HepG2 (cell line): ENCODE measurements around the gene ZNF207. TPM values are rescaled to one million over a fixed set of nuclear protein-coding genes. Genes with fewer than 3 reads are reported as not detected.

ENCODE experiments used
- ATAC-seq: fragments of 200-7000 bp; cut with Tn5 transposase; 3 replicates; pipeline ENCODE4 v1.9.1; 2020; ENCODE audit warnings: mild to moderate bottlenecking, moderate library complexity
- BruUV-seq: library from RNA; stranded (reverse); fragments of 400-500 nt; replicated peaks from 2 replicates; lab custom pipeline; 2021; lab: Mats Ljungman, UMichigan
- CTCF ChIA-PET: fragments of 300-600 bp; formaldehyde crosslinking; extraction: SDS; loops from one replicate; lab custom pipeline; 2021; ENCODE audit warnings: low total read pairs, inconsistent platforms, low intra/inter-chr PET ratio; lab: Yijun Ruan, JAX
- POLR2A ChIA-PET: fragments of 350-600 bp; sonication (Branson Sonifier 250); formaldehyde crosslinking; loops from one replicate; lab custom pipeline; 2020; ENCODE audit warnings: antibody characterized with exemption, inconsistent platforms; lab: Yijun Ruan, JAX
- DNase-seq: peaks from one replicate; pipeline ENCODE4 v3.0.0-alpha.2; 2015; ENCODE audit warnings: low spot score
- FAIRE-seq: peaks from 3 replicates; lab custom pipeline; 2011; peaks lifted over from hg19 to GRCh38; lab: Jason Lieb, UNC
- H2AFZ ChIP-seq: one replicate; pipeline ENCODE4 v1.6.1; 2011; ENCODE audit warnings: low read length, inconsistent platforms
- H3K27ac ChIP-seq: fragments of 300-600 bp; 3 replicates; pipeline ENCODE4 v1.8.0; 2011; ENCODE audit warnings: mixed run types, mild to moderate bottlenecking, mixed read lengths, low read length, inconsistent platforms; ENCODE audit not compliant: insufficient read depth; ENCODE audit errors: extremely low read length
- H3K27me3 ChIP-seq, 2 experiments: fragments of 200-600 bp in 1 of 2; 2 replicates in 1 of 2; 3 replicates in 1 of 2; pipeline versions ENCODE4 v1.6.0 to v1.8.0; 2011; ENCODE audit warnings: low read length in 2 of 2, mild to moderate bottlenecking in 2 of 2, moderate library complexity in 2 of 2, inconsistent platforms in 1 of 2; ENCODE audit not compliant: insufficient read depth in 2 of 2, control insufficient read depth in 1 of 2
- H3K36me3 ChIP-seq, 2 experiments: fragments of 200-600 bp in 1 of 2; replicated peaks in 1 of 2; 2 replicates in 1 of 2; 3 replicates in 1 of 2; pipeline versions ENCODE4 v1.5.1 to v1.8.0; 2011; ENCODE audit warnings: low read length in 2 of 2, inconsistent platforms in 1 of 2; ENCODE audit not compliant: insufficient read depth in 2 of 2, control insufficient read depth in 1 of 2
- H3K4me1 ChIP-seq: 2 replicates; pipeline ENCODE4 v1.5.1; 2012; ENCODE audit warnings: low read length, inconsistent platforms; ENCODE audit not compliant: insufficient read depth
- H3K4me2 ChIP-seq: 2 replicates; pipeline ENCODE4 v1.6.0; 2011; ENCODE audit warnings: low read depth, low read length, inconsistent platforms
- H3K4me3 ChIP-seq, 3 experiments: fragments of 200-600 bp in 1 of 3; sonication (generic), shearing (Covaris generic) in 1 of 3; replicated peaks in 1 of 3; 2 replicates each; pipeline ENCODE4 v1.5.1; 2011 to 2016; ENCODE audit warnings: low read length in 3 of 3, inconsistent platforms in 2 of 3, low read depth in 2 of 3, mild to moderate bottlenecking in 2 of 3, control low read depth in 1 of 3, mixed read lengths in 1 of 3; ENCODE audit not compliant: insufficient read depth in 1 of 3
- H3K79me2 ChIP-seq: one replicate; pipeline ENCODE4 v1.6.1; 2011; ENCODE audit warnings: low read length, inconsistent platforms; ENCODE audit not compliant: insufficient read depth
- H3K9ac ChIP-seq: 2 replicates; pipeline ENCODE4 v1.6.0; 2011; ENCODE audit warnings: mild to moderate bottlenecking, low read depth, low read length, inconsistent platforms; ENCODE audit not compliant: insufficient read depth
- H3K9me3 ChIP-seq: 2 replicates; pipeline ENCODE4 v1.5.1; 2012; ENCODE audit warnings: mild to moderate bottlenecking, low read length
- H4K20me1 ChIP-seq: 2 replicates; pipeline ENCODE4 v1.6.0; 2011; ENCODE audit warnings: inconsistent platforms, mild to moderate bottlenecking, low read length, moderate library complexity; ENCODE audit not compliant: insufficient read depth
- ARID5B ChIP-seq: IDR thresholded peaks from 2 replicates; pipeline ENCODE4 v1.4.0; 2020; ENCODE audit warnings: mild to moderate bottlenecking, missing genetic modification reagents
- HNF4A ChIP-seq: sonication (generic); formaldehyde crosslinking; IDR thresholded peaks from 2 replicates; pipeline ENCODE4 v1.4.0; 2020; ENCODE audit warnings: missing genetic modification reagents
- NR2F6 ChIP-seq, 2 experiments: IDR thresholded peaks; 2 replicates each; pipeline ENCODE4 v1.6.1; 2016; ENCODE audit warnings: antibody characterized with exemption in 1 of 2, mild to moderate bottlenecking in 1 of 2
- PAF1 ChIP-seq: IDR thresholded peaks from 2 replicates; pipeline ENCODE4 v1.6.1; 2016; ENCODE audit warnings: missing genetic modification reagents, missing compliant biosample characterization
- PAXIP1 ChIP-seq: sonication (generic); formaldehyde crosslinking; conservative IDR thresholded peaks from 2 replicates; pipeline ENCODE4 v1.4.0; 2020; ENCODE audit warnings: mild to moderate bottlenecking, missing genetic modification reagents, moderate library complexity
- POLR2AphosphoS2 ChIP-seq: IDR thresholded peaks from 2 replicates; pipeline ENCODE4 v1.6.1; 2011; ENCODE audit warnings: low read depth, low read length, improper control_type of control experiment
- ZMYM3 ChIP-seq: sonication (generic); formaldehyde crosslinking; IDR thresholded peaks from 2 replicates; pipeline ENCODE4 v1.5.1; 2020; ENCODE audit warnings: mild to moderate bottlenecking, missing genetic modification reagents
- ZNF18 ChIP-seq: sonication (generic); formaldehyde crosslinking; IDR thresholded peaks from 2 replicates; pipeline ENCODE4 v1.8.0; 2022; ENCODE audit warnings: mild to moderate bottlenecking, missing genetic modification reagents; ENCODE audit not compliant: insufficient replicate concordance
- ZNF501 ChIP-seq: sonication (generic); formaldehyde crosslinking; IDR thresholded peaks from 2 replicates; pipeline ENCODE4 v1.5.1; 2020; ENCODE audit warnings: mild to moderate bottlenecking, moderate library complexity, missing genetic modification reagents
- ZNF770 ChIP-seq: sonication (generic); formaldehyde crosslinking; IDR thresholded peaks from 2 replicates; pipeline ENCODE4 v1.5.0; 2020; ENCODE audit warnings: mild to moderate bottlenecking, missing genetic modification reagents
- WGBS: methylation state at CpG from one replicate; pipeline ENCODE4 v1.1.6; 2017; ENCODE audit warnings: low lambda C conversion rate; 5-methylcytosine and 5-hydroxymethylcytosine counted together
- in situ Hi-C: cut with HindIII; loops from 2 replicates; pipeline ENCODE4 v1.10.0; 2017; ENCODE audit warnings: low pct_unique_long_range_greater_than_20kb; ENCODE audit not compliant: extremely low pct_ligation_motif_present
- intact Hi-C: fragments of 100-400 bp; cut with micrococcal nuclease; formaldehyde crosslinking; loops from one replicate; pipeline ENCODE4 v1.10.0; 2022; ENCODE audit not compliant: unreplicated experiment
- polyA plus RNA-seq, 8 experiments: library from polyadenylated mRNA; depleted of rRNA in 3 of 8; stranded (reverse) in 7 of 8; unstranded in 1 of 8; fragments of >200 nt; fragmentation: Illumina TruSeq in 4 of 8; extraction: Trizol in 4 of 8; gene quantifications; 2 replicates each; pipeline versions ENCODE4 v1.2.1 to v1.2.3, GENCODE V29; 2011 to 2016; ENCODE audit warnings: low read depth in 4 of 8, missing spikeins in 1 of 8, mixed read lengths in 1 of 8; ENCODE audit not compliant: insufficient read depth in 1 of 8
- total RNA-seq, 5 experiments: library from RNA; depleted of rRNA; stranded (reverse); fragments of >200 nt; fragmentation: Illumina TruSeq; extraction: Trizol; gene quantifications; 2 replicates each; pipeline ENCODE4 v1.2.3, GENCODE V29; 2016; ENCODE audit warnings: low read depth in 1 of 5

ZNF207 gene
- total and polyA plus RNA-seq, 2 of the 13 experiments (the other 11 are each of a cell fraction or from before 2014, with no cell fraction given) = 150 to 164 TPM

- POLR2A ChIA-PET = no interaction called here
- intact Hi-C loops (no loop called here), in situ Hi-C loops (no loop called here)
- 69% methylated on average over 6 of the region's 6 CpGs for WGBS
- Histone ChIP-seq H3K4me3 (no peak overlapping the region), H3K4me2 (0 out of 2 replicates have a peak overlapping the region, but pooled peaks have one; percentile 4), H3K27ac (peak overlapping the region; percentile 70), H4K20me1 (no peaks in the 10 kb centered on the region; the same call in 1 of the 2 replicates), H3K9ac (no peak overlapping the region), H3K4me1 (peaks cover 47% of the 10 kb centered on the region), H3K79me2 (no peaks in the 10 kb centered on the region), H3K9me3 (no peaks in the 10 kb centered on the region), H3K27me3 (no peaks in the 10 kb centered on the region), H2AFZ (no peak overlapping the region), H3K36me3 (no peaks in the 10 kb centered on the region)
- TSS peak; percentile 9 for BruUV-seq
- DNase-seq (peak; percentile 20), ATAC-seq (peak; percentile 67), FAIRE-seq (peak; percentile 56)
- CTCF ChIA-PET = no interaction called here
- peak; percentile 35; the same call in 1 of the 2 replicates for TF ChIP-seq POLR2AphosphoS2
- TF ChIP-seq HNF4A (CRISPR knock-in tag) = peak; percentile 67
- no peak; the same call in 1 of the 2 replicates for TF ChIP-seq ZNF501 (CRISPR knock-in tag)
- peak; percentile 78 for TF ChIP-seq ZNF770 (CRISPR knock-in tag)
- peak; percentile 43; the same call in 1 of the 2 replicates for TF ChIP-seq ZMYM3
- peak; percentile 17; the same call in 1 of the 2 replicates for TF ChIP-seq PAXIP1
- TF ChIP-seq NR2F6 (IDR thresholded peaks at IDR 0.05) = peak; percentile 14; the same call in 1 of the 2 replicates
- peak; percentile 53; the same call in 1 of the 2 replicates for TF ChIP-seq NR2F6 (CRISPR knock-in tag; IDR thresholded peaks at IDR 0.05)
- peak; percentile 95 for TF ChIP-seq ZNF18 (CRISPR knock-in tag)
- peak; percentile 28; the same call in 1 of the 2 replicates for TF ChIP-seq PAF1 (CRISPR knock-in tag)
- 0 out of 2 replicates have a peak, but pooled peaks have one; percentile 22 for TF ChIP-seq ARID5B (CRISPR knock-in tag)
These were observed 38.9 kb downstream of the ZNF207 start for GRCh38 chr17:32388613-32389459.
